SU-DHL-6 (cell line): ENCODE data around the gene CDX2.

Experiments
- CTCF ChIP-seq: fragments of 200-600 bp; sonication (generic); IDR thresholded peaks from one replicate; pipeline ENCODE4 v1.5.1; 2017; ENCODE audit warnings: antibody characterized with exemption, mild to moderate bottlenecking, low read length, moderate library complexity; ENCODE audit not compliant: insufficient read depth, poor library complexity, severe bottlenecking
- EZH2phosphoT487 ChIP-seq: fragments of 200-600 bp; sonication (generic), shearing (Covaris generic); conservative IDR thresholded peaks from 2 replicates; pipeline ENCODE4 v1.6.1; 2018; ENCODE audit warnings: mild to moderate bottlenecking, antibody characterized with exemption, low read length, moderate library complexity, mixed read lengths

GRCh38 chr13:27971236-27971645, 2.1 kb upstream of the CDX2 start:
- no peak for TF ChIP-seq CTCF
- no peak for TF ChIP-seq EZH2phosphoT487
